NCI-H2227 (cell line): ENCODE measurements around the gene SSTR3.
"Not testable (repeated sequence)": the region's sequence is repeated elsewhere in the genome, so short reads cannot be mapped to it uniquely, and the experiment has no call there.

Experiments
- DNase-seq: peaks from one replicate; lab custom pipeline; 2025; ENCODE audit not compliant: unreplicated experiment; lab: John Stamatoyannopoulos, UW

SSTR3 gene

DNA sequence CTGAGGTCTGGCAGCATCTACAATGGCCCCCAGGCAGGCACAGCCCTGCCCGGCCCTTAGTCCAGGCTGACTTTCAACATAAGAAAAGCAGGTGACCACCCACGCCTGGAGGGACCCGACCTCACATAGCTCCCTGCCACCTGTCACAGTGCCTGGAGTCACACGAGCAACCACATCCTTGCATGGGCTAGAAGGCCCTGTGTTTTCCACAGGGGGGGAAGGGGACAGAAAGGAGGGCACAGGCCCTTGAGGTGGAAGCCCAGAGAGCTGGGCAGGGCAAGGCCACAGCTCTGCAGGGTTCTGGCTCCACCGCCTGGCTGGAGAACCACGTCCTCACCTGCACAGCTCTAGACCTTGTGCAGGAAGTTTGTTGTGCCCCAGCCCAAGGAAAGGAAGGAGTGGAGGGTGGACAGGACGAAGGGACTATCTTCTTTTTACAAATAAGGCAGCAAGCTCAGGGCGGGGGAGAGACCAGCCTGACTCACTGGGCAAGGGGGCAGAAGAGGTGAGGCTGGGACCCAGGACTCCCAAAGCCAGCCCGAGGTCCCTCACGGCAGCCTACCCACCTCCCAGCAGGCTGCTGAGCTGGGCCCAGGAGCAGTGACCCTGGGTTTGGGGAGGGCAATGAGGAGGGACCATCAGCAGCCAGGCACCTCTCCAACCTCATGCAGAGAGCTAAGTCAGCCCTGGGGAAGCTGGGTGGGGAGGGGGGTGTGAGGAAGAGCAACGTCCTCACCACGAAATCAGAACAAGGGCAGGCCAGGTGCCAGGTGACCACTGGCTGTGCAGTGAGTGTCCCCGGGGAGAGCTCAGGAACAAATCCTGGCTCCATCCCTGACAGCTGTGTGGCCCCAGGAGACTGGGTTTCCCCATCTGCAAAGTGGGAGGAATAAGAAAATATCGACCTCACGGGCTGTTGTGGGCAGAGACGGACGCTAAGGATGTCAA, 28.6 kb downstream of the SSTR3 start:
- no peak for DNase-seq

DNA sequence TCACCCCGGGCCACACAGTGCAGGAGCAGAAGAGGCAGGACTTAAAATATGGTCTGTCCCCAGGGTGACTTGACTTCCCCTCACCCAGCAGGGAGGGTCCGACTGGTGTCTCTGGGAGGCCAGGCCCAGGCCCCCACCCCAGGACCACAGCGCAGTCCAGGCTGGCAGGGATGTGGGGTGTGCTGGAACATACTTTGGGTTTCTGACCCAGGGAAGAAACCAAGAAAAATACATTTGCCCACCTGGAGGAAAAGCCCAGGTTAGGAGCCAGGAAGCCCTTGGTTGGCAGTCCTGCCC, 29.4 kb downstream of the SSTR3 start:
- no peak for DNase-seq

DNA sequence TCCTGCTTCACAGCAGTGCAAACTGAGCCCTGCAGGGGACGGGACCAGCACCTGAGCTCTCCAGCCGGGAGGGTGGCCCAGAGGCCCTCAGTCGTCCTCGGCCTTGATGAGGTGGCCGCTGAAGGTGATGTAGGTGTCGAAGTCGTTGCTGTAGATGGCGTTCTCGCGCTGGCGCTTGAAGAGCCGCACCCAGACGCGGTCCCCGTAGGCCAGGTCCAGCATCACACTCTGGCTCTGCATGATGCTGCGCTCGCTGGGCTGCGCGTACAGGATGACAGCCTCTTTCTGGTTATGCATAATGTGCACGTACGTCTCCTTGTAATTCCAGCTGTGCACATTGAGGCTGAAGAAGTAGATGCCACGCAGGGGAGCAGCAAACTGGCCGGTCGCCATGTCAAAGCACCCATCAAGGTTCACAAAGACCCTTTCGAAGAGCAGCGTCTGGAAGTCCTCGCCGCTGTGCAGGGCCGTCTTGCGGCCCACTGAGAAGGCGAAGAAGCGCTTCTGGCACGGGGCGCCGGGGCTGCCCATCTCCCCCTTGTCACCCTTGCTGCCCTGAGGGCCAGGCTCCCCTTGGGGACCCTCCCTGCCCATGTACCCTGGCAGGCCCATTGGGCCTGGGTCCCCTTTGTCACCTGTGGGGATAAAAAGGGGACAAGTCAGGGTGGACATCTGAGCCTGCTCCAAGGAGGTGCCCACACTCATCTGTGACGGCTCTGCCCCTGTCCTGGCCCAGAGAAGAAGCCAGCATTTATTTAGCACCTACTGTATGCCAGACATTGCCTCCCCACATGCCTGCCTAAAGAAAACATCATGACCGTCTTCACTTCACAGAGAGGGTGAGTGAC, 30.0 kb downstream of the SSTR3 start:
- DNase-seq: no peak

- DNase-seq: no peak
Measured at GRCh38 chr22:37181681-37182080, 30.6 kb downstream of the SSTR3 start.

- no peak for DNase-seq
Measured at GRCh38 chr22:37180531-37181231, 31.6 kb downstream of the SSTR3 start.

DNA sequence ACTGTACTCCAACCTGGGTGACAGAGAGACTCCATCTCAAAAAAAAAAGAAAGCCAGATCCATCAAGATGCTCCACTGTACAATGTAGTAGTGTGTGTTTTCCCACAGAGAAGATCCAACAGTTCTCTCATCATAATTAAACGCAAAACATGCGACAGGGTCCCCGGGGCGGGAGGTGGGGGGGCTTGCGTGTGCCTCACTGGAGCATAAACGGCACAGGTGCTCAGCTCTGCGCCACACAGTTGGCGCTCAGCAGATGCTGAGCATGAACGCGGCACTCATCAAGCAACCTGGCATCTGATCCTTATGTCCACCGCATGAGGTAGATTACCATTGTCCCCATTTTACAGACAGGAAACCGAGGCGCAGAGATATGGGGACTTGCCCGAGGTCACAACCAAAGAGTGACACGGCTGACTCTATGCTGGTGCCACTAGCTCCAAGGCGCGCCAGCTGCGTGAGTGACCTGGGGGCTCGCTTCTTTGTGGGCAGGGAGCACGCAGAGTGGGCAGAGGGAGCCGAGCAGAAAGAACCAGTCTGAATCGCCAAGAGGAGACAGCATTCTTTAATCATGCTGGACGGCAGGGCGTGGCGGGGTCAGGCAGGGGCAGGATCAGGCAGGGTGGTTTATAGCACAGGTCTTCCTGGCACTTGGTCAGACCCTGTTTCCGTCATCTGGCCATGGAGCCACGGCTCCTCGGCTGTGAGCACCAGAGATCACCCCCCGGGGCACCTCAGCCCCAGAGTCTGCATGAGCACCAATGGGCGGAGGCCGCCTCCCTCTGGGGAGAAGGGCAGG, 32.5 kb downstream of the SSTR3 start:
- no peak for DNase-seq

GRCh38 chr22:37179126-37179470, 33.2 kb downstream of the SSTR3 start:
- DNase-seq: no peak

GRCh38 chr22:37178350-37179125, 33.7 kb downstream of the SSTR3 start:
- no peak for DNase-seq

DNA sequence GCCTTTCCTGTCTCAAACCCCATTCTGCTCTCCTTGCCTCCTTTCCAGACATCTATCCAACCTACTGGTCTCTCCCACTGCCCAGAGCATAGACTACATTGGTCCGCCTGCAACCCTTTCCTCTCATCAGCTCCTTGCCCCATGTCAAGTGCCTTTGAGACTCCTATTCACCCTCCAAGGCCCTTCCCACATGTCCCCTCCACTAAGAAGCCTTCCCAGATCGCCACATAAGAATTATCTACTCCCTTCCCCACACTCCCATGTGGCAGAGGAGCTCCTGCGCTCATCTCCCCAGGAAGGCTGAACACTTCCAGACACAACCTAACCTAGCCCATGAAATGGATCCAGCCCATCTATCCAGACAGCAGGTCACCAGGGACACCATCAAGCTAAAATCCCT, 34.5 kb downstream of the SSTR3 start:
- DNase-seq: no peak

DNA sequence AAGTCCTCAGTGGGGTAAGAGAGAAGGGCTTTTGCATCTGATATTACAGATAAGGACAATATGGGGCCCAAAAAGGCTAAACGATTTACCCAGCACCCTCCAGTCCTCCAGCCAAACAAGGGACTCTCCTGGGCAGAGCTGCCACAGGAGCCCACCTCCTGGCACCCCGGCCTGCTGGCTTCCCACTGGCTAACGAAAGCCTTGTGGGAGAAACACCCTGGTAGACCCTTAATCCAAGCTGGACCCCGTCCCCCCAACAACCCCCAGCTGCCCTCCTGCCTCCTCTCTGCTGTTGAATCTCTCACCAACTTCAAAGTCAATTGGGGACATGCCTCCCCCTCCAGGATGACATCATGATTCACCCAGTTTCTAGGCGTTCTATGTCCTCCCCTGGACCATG, 35.1 kb downstream of the SSTR3 start:
- no peak for DNase-seq

GRCh38 chr22:37176464-37177061, 35.7 kb downstream of the SSTR3 start:
- DNase-seq: no peak

GRCh38 chr22:37175414-37176281, 36.6 kb downstream of the SSTR3 start:
- no peak for DNase-seq

DNA sequence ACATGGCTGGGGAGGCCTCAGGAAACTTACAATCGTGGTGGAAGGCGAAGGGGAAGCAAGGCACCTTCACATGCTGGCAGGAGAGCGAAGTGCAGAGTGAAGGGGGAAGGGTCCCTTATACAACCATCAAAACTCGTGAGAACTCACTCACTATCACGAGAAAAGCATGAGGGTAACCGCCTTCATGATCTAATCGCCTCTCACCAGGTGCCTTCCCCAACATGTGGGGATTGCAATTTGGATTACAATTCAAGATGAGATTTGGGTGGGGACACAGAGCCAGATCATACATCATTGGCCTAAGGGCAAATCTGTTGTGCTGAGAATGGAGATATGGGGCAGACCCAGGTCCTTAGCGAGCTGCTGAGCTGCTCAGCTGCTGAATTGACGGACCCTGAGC, 37.3 kb downstream of the SSTR3 start:
- DNase-seq: no peak

GRCh38 chr22:37173709-37174108, 38.6 kb downstream of the SSTR3 start:
- DNase-seq: no peak

- no peak for DNase-seq
Measured at GRCh38 chr22:37172266-37173245, 39.7 kb downstream of the SSTR3 start.

DNA sequence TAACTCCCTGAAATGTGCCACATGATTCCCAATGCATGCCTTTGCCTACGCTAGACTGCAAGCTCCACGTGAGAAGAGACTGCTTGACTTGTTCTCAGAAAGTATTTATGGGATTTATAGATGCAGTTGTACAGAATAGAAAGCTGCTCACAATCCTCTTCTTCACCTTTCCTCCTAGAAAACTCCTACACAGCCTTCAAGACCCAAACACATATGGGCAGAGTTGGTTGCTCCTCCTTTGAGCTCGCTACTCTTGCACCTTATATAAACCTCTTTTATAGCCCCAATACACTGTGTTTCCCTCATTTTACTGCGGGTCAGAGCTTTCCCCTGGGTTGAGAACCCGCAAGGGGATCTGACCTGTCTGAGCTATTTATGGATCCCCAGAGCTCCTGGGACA, 40.6 kb downstream of the SSTR3 start:
- DNase-seq: no peak

- not testable (repeated sequence) for DNase-seq
Measured at GRCh38 chr22:37170689-37171405, 41.4 kb downstream of the SSTR3 start.
